Vagina (tissue), 2 donors: ENCODE data around the gene CCDC169. TPM values are rescaled to one million over a fixed set of nuclear protein-coding genes. Genes with fewer than 3 reads are reported as not detected.

Source experiments
- DNase-seq, 2 donors: peaks; one replicate each; pipeline ENCODE4 v3.0.0-alpha.2; 2017; ENCODE audit errors: extremely low spot score in 2 of 2
- H3K27ac ChIP-seq: fragments of 200-600 bp; sonication (generic); one replicate; pipeline ENCODE4 v1.5.1; 2019
- H3K27me3 ChIP-seq: fragments of 200-600 bp; sonication (generic); one replicate; pipeline ENCODE4 v1.5.1; 2019
- H3K36me3 ChIP-seq, 2 donors: fragments of 200-600 bp; sonication (generic); one replicate each; pipeline ENCODE4 v1.5.1; 2017 to 2019
- H3K4me1 ChIP-seq: fragments of 200-600 bp; sonication (generic); one replicate; pipeline ENCODE4 v1.5.1; 2019
- H3K4me3 ChIP-seq, 2 donors: fragments of 200-600 bp; sonication (generic); 1 replicate in 1 of 2; 2 replicates in 1 of 2; pipeline ENCODE4 v1.5.1; 2016 to 2019
- H3K9me3 ChIP-seq: fragments of 200-600 bp; sonication (generic); one replicate; pipeline ENCODE4 v1.5.1; 2019
- POLR2A ChIP-seq, 2 donors: fragments of 450-650 bp; IDR thresholded peaks; one replicate each; pipeline ENCODE4 v1.6.1; 2017; ENCODE audit warnings: antibody characterized with exemption in 2 of 2, mild to moderate bottlenecking in 2 of 2, moderate library complexity in 2 of 2
- POLR2AphosphoS5 ChIP-seq, 2 donors: sonication (generic); formaldehyde crosslinking; IDR thresholded peaks; one replicate each; pipeline ENCODE4 v1.9.0; 2017; ENCODE audit warnings: antibody characterized with exemption in 2 of 2, mild to moderate bottlenecking in 2 of 2, low read depth in 1 of 2; ENCODE audit not compliant: insufficient read depth in 1 of 2
- intact Hi-C: fragments of 100-400 bp; cut with DNase I; formaldehyde crosslinking; loops from one replicate; pipeline ENCODE4 v1.15.1; 2023
- total RNA-seq: library from RNA; depleted of rRNA; stranded (reverse); fragments of >200 nt; gene quantifications from one replicate; pipeline ENCODE4 v1.2.3, GENCODE V29; 2016
- TF ChIP-seq, protein P1 (sequence below), 3 experiments: fragments of 450-650 bp in 2 of 3; fragments of 200-600 bp in 1 of 3; sonication (generic) in 1 of 3; IDR thresholded peaks; one replicate each; pipeline ENCODE4 v1.5.1; 2017 to 2019; ENCODE audit warnings: antibody characterized with exemption in 3 of 3, mild to moderate bottlenecking in 2 of 3, moderate library complexity in 2 of 3

Gene CCDC169
- total RNA-seq, 1 donor from 2014 or later, result not detected

DNA sequence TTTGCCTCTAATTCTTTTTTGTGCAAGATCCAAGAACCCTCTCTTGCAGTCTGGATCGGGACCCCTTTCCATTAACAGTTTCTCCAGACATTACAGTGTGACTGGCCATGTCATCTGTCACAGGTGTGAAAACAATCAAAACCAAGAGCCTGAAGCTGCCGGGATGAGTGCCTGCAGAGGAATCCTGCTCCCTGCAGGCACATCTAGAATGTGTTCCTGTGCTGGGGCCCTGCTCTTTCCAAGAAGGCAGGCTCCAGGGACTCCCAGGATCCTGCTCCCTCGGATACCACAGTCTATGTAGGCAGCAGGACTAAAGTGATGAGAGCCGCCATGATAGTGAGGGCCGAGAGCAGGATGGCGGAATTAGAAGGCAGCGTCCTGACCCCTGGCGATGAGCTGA, 38.8 kb downstream of the CCDC169 start:
- Histone ChIP-seq H3K36me3 (no peaks in the 10 kb centered on the region), H3K4me1 (no peaks in the 10 kb centered on the region), H3K9me3 (no peaks in the 10 kb centered on the region), H3K27me3 (no peaks in the 10 kb centered on the region), H3K27ac (no peak overlapping the region), H3K4me3 (no peak overlapping the region)
- TF ChIP-seq POLR2AphosphoS5 (IDR thresholded peaks at IDR 0.05; ENCODE audit: insufficient read depth in 1 of 2, low read depth in 1 of 2), result no peak
- TF ChIP-seq, protein P1, sequence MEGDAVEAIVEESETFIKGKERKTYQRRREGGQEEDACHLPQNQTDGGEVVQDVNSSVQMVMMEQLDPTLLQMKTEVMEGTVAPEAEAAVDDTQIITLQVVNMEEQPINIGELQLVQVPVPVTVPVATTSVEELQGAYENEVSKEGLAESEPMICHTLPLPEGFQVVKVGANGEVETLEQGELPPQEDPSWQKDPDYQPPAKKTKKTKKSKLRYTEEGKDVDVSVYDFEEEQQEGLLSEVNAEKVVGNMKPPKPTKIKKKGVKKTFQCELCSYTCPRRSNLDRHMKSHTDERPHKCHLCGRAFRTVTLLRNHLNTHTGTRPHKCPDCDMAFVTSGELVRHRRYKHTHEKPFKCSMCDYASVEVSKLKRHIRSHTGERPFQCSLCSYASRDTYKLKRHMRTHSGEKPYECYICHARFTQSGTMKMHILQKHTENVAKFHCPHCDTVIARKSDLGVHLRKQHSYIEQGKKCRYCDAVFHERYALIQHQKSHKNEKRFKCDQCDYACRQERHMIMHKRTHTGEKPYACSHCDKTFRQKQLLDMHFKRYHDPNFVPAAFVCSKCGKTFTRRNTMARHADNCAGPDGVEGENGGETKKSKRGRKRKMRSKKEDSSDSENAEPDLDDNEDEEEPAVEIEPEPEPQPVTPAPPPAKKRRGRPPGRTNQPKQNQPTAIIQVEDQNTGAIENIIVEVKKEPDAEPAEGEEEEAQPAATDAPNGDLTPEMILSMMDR (IDR thresholded peaks at IDR 0.05), result no peak
- no peak for TF ChIP-seq POLR2A (IDR thresholded peaks at IDR 0.05)
- DNase-seq, result no peak
- intact Hi-C loops, result no loop called here

DNA sequence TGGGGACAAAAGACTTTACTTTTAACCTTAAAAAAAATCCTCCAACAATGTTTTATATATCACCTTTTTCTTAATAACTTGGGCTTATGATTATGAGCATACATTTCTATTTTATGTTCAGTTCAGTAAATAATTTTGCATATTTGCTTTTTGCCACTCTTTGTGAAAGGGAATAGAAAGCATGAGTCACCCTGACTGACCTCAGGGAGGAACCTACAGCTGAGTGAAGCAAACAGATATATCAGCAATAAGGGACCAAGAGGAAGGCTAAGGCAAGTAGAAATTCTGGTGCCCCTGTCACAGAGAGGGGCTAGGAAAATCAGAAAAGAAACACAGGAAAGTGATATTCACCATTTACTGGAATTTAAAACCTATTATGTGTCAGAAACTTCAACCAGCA, 46.1 kb downstream of the CCDC169 start:
- Histone ChIP-seq H3K27ac (no peak overlapping the region), H3K9me3 (no peaks in the 10 kb centered on the region), H3K27me3 (no peaks in the 10 kb centered on the region), H3K36me3 (no peaks in the 10 kb centered on the region), H3K4me1 (no peaks in the 10 kb centered on the region), H3K4me3 (no peak overlapping the region)
- no peak for DNase-seq
- TF ChIP-seq POLR2A (IDR thresholded peaks at IDR 0.05) (no peak), POLR2AphosphoS5 (IDR thresholded peaks at IDR 0.05; ENCODE audit: insufficient read depth in 1 of 2, low read depth in 1 of 2) (no peak)
- TF ChIP-seq, protein P1 (IDR thresholded peaks at IDR 0.05), result no peak
- intact Hi-C loops, result no loop called here

GRCh38 chr13:36251017-36251416, 46.6 kb downstream of the CCDC169 start:
- Histone ChIP-seq H3K4me3 (no peak overlapping the region), H3K9me3 (no peaks in the 10 kb centered on the region), H3K36me3 (no peaks in the 10 kb centered on the region), H3K4me1 (no peaks in the 10 kb centered on the region), H3K27ac (no peak overlapping the region), H3K27me3 (no peaks in the 10 kb centered on the region)
- no peak for DNase-seq
- intact Hi-C loops, result no loop called here
- no peak for TF ChIP-seq POLR2AphosphoS5 (IDR thresholded peaks at IDR 0.05; ENCODE audit: insufficient read depth in 1 of 2, low read depth in 1 of 2)
- TF ChIP-seq POLR2A (IDR thresholded peaks at IDR 0.05), result no peak
- TF ChIP-seq, protein P1 (IDR thresholded peaks at IDR 0.05), result no peak

GRCh38 chr13:36248700-36249099, 48.9 kb downstream of the CCDC169 start:
- H3K4me1 ChIP-seq, result no peaks in the 10 kb centered on the region
- no peak overlapping the region for H3K4me3 ChIP-seq
- H3K27ac ChIP-seq, result no peak overlapping the region
- H3K36me3 ChIP-seq, result no peaks in the 10 kb centered on the region
- TF ChIP-seq, protein P1 (IDR thresholded peaks at IDR 0.05), result no peak
- no peak for TF ChIP-seq POLR2AphosphoS5 (IDR thresholded peaks at IDR 0.05; ENCODE audit: insufficient read depth in 1 of 2, low read depth in 1 of 2)
- TF ChIP-seq POLR2A (IDR thresholded peaks at IDR 0.05), result no peak
- DNase-seq, result no peak
- no peaks in the 10 kb centered on the region for H3K27me3 ChIP-seq
- H3K9me3 ChIP-seq, result no peaks in the 10 kb centered on the region
- intact Hi-C loops, result no loop called here

DNA sequence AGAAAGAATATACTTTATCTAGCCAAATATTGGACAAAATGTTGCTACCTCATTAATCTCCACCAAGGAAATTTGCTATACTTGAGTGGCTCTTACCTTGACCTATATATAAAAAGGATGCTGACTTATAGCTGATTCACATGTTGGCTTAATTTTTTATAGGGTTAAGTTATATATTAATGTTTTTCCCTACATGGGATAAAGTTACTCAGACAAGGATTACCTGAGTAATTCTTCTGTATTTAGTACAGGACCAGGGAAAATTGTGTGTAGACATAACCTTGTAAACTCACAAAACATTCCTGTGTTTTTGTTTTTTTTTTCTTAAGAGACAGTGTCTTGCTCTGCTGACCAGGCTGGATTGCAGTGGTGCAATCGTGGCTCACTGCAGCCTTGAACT, 52.6 kb downstream of the CCDC169 start:
- no peaks in the 10 kb centered on the region for H3K36me3 ChIP-seq
- no peaks in the 10 kb centered on the region for H3K9me3 ChIP-seq
- intact Hi-C loops, result no loop called here
- DNase-seq, result no peak
- H3K27me3 ChIP-seq, result no peaks in the 10 kb centered on the region
- TF ChIP-seq POLR2A (IDR thresholded peaks at IDR 0.05) (no peak), POLR2AphosphoS5 (IDR thresholded peaks at IDR 0.05; ENCODE audit: insufficient read depth in 1 of 2, low read depth in 1 of 2) (no peak)
- TF ChIP-seq, protein P1 (IDR thresholded peaks at IDR 0.05), result no peak
- no peak overlapping the region for H3K4me3 ChIP-seq
- no peaks in the 10 kb centered on the region for H3K4me1 ChIP-seq
- H3K27ac ChIP-seq, result no peak overlapping the region
